Measurements from ENCODE around the gene ZNG1F.
"Not testable (repeated sequence)": the region's sequence is repeated elsewhere in the genome, so short reads cannot be mapped to it uniquely, and the experiment has no call there.

DNA sequence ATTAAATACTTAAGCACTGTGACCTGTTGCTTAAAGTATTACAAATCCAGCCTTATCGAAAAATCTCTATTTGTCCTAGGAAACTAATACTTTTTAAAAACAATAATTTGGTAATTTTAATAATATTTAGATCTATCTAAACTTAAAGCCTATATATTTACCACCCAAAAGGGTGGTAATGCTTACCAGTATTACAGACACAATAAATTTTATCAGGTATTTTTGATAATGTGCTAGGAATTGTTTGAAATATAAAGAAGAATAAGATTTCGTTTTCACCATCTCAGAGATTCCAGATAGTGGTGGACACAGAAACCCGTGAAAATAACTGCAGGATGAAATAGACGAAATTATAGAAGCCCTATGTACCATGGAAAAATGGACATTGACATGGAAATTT lies 68.4 kb downstream of the ZNG1F start:
- TF ChIP-seq, protein P1, sequence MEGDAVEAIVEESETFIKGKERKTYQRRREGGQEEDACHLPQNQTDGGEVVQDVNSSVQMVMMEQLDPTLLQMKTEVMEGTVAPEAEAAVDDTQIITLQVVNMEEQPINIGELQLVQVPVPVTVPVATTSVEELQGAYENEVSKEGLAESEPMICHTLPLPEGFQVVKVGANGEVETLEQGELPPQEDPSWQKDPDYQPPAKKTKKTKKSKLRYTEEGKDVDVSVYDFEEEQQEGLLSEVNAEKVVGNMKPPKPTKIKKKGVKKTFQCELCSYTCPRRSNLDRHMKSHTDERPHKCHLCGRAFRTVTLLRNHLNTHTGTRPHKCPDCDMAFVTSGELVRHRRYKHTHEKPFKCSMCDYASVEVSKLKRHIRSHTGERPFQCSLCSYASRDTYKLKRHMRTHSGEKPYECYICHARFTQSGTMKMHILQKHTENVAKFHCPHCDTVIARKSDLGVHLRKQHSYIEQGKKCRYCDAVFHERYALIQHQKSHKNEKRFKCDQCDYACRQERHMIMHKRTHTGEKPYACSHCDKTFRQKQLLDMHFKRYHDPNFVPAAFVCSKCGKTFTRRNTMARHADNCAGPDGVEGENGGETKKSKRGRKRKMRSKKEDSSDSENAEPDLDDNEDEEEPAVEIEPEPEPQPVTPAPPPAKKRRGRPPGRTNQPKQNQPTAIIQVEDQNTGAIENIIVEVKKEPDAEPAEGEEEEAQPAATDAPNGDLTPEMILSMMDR (conservative IDR thresholded peaks at IDR 0.05; ENCODE audit: low read depth in 2 of 2): not testable (repeated sequence)
- TF ChIP-seq EZH2 (IDR thresholded peaks at IDR 0.05; ENCODE audit: low read depth, unreplicated experiment): peak; percentile 40
- TF ChIP-seq, protein P2, sequence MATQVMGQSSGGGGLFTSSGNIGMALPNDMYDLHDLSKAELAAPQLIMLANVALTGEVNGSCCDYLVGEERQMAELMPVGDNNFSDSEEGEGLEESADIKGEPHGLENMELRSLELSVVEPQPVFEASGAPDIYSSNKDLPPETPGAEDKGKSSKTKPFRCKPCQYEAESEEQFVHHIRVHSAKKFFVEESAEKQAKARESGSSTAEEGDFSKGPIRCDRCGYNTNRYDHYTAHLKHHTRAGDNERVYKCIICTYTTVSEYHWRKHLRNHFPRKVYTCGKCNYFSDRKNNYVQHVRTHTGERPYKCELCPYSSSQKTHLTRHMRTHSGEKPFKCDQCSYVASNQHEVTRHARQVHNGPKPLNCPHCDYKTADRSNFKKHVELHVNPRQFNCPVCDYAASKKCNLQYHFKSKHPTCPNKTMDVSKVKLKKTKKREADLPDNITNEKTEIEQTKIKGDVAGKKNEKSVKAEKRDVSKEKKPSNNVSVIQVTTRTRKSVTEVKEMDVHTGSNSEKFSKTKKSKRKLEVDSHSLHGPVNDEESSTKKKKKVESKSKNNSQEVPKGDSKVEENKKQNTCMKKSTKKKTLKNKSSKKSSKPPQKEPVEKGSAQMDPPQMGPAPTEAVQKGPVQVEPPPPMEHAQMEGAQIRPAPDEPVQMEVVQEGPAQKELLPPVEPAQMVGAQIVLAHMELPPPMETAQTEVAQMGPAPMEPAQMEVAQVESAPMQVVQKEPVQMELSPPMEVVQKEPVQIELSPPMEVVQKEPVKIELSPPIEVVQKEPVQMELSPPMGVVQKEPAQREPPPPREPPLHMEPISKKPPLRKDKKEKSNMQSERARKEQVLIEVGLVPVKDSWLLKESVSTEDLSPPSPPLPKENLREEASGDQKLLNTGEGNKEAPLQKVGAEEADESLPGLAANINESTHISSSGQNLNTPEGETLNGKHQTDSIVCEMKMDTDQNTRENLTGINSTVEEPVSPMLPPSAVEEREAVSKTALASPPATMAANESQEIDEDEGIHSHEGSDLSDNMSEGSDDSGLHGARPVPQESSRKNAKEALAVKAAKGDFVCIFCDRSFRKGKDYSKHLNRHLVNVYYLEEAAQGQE (IDR thresholded peaks at IDR 0.05; ENCODE audit: unreplicated experiment): not testable (repeated sequence)
- not testable (repeated sequence) for TF ChIP-seq STAT1 (IDR thresholded peaks at IDR 0.05; ENCODE audit: unreplicated experiment); EZH2phosphoT487 (IDR thresholded peaks at IDR 0.05; ENCODE audit: unreplicated experiment); JUNB (IDR thresholded peaks at IDR 0.05; ENCODE audit: unreplicated experiment); POLR2AphosphoS5 (IDR thresholded peaks at IDR 0.05; ENCODE audit: low read depth); ZNF114 (CRISPR knock-in tag; IDR thresholded peaks at IDR 0.05)

All from GM23338 (cell line).